Measurements from ENCODE around the gene CRTC2.

The CRTC2 gene

GRCh38 chr1:153973071-153973470, 14.7 kb upstream of the CRTC2 start:
- no peak for DNase-seq (ENCODE audit: low read depth in 2 of 2)

- no peak for DNase-seq (ENCODE audit: low read depth in 2 of 2)
These were observed 11.9 kb upstream of the CRTC2 start for GRCh38 chr1:153970346-153970745.

GRCh38 chr1:153968972-153969371, 10.6 kb upstream of the CRTC2 start:
- no peak for DNase-seq (ENCODE audit: low read depth in 2 of 2)

- no peak for DNase-seq (ENCODE audit: low read depth in 2 of 2)
These were observed 10.0 kb upstream of the CRTC2 start for GRCh38 chr1:153968408-153968807.

GRCh38 chr1:153968000-153968363, 9.6 kb upstream of the CRTC2 start:
- no peak for DNase-seq (ENCODE audit: low read depth in 2 of 2)

- peak in 1 of 2 donors; percentile 55 for DNase-seq (ENCODE audit: low read depth in 2 of 2)
These were observed 8.9 kb upstream of the CRTC2 start, which contains the start of gene CREB3L4 for GRCh38 chr1:153967107-153967999. Gene CREB3L4 (plus strand): TSS chr1:153967902. CDS start chr1:153968526, 624 bp downstream.

- no peak for DNase-seq (ENCODE audit: low read depth in 2 of 2)
These were observed 5.5 kb upstream of the CRTC2 start for GRCh38 chr1:153963850-153964331.

GRCh38 chr1:153963030-153963849, 4.8 kb upstream of the CRTC2 start, which contains the start of gene SLC39A1:
Gene SLC39A1 (minus strand): TSS chr1:153963537. CDS start chr1:153962715, 822 bp downstream.
- peak; percentile 82 to 88 for DNase-seq (ENCODE audit: low read depth in 2 of 2)

- DNase-seq (ENCODE audit: low read depth in 2 of 2): no peak
These were observed 3.9 kb upstream of the CRTC2 start for GRCh38 chr1:153962088-153963029.

GRCh38 chr1:153961421-153961820, 3.0 kb upstream of the CRTC2 start:
- no peak for DNase-seq (ENCODE audit: low read depth in 2 of 2)

- DNase-seq (ENCODE audit: low read depth in 2 of 2): no peak
These were observed 1.8 kb upstream of the CRTC2 start for GRCh38 chr1:153960206-153960605.

GRCh38 chr1:153959454-153959853, 1.0 kb upstream of the CRTC2 start:
- DNase-seq (ENCODE audit: low read depth in 2 of 2): no peak

- DNase-seq (ENCODE audit: low read depth in 2 of 2): no peak
These were observed 499 bp upstream of the CRTC2 start for GRCh38 chr1:153958961-153959260.

GRCh38 chr1:153957744-153958110, 685 bp downstream of the CRTC2 start:
- no peak for DNase-seq (ENCODE audit: low read depth in 2 of 2)

- no peak for DNase-seq (ENCODE audit: low read depth in 2 of 2)
These were observed 1.3 kb downstream of the CRTC2 start for GRCh38 chr1:153956997-153957715.

GRCh38 chr1:153954826-153955225, 3.6 kb downstream of the CRTC2 start:
- no peak for DNase-seq (ENCODE audit: low read depth in 2 of 2)

GRCh38 chr1:153953859-153954365, 4.5 kb downstream of the CRTC2 start:
- no peak for DNase-seq (ENCODE audit: low read depth in 2 of 2)

GRCh38 chr1:153951801-153952200, 6.6 kb downstream of the CRTC2 start:
- no peak for DNase-seq (ENCODE audit: low read depth in 2 of 2)

- no peak for DNase-seq (ENCODE audit: low read depth in 2 of 2)
These were observed 7.2 kb downstream of the CRTC2 start for GRCh38 chr1:153951183-153951582.

- DNase-seq (ENCODE audit: low read depth in 2 of 2): peak; percentile 50 to 60
These were observed 11.7 kb downstream of the CRTC2 start, which contains the start of gene DENND4B for GRCh38 chr1:153946622-153947241. Gene DENND4B (minus strand): TSS chr1:153946718. CDS start chr1:153944374, 2,344 bp downstream.
